HL-60 (cell line): ENCODE data around the gene RANGAP1.
A peak's percentile ranks its signal among the peaks of the same experiment; 100 is the strongest.

Experiments
- DNase-seq, 2 experiments: peaks; one replicate each; pipeline ENCODE4 v3.0.0-alpha.2; 2010 to 2020; ENCODE audit warnings: low read depth in 1 of 2, low spot score in 1 of 2
- H3K27ac ChIP-seq: fragments of 250-450 bp; sonication (Bioruptor Pico); replicated peaks from 2 replicates; pipeline ENCODE4 v1.5.1; 2020; ENCODE audit warnings: mild to moderate bottlenecking, moderate library complexity
- H3K27me3 ChIP-seq: fragments of 250-450 bp; sonication (Bioruptor Pico); 2 replicates; pipeline ENCODE4 v1.5.1; 2021; ENCODE audit warnings: mild to moderate bottlenecking, moderate library complexity; ENCODE audit not compliant: insufficient read depth, poor library complexity, severe bottlenecking
- H3K4me3 ChIP-seq: replicated peaks from 2 replicates; pipeline ENCODE4 v1.5.1; 2011; ENCODE audit warnings: mild to moderate bottlenecking, control low read depth, low read length; ENCODE audit not compliant: insufficient read depth
- GABPA ChIP-seq: IDR thresholded peaks from 2 replicates; pipeline ENCODE4 v1.6.1; 2012; ENCODE audit warnings: low read depth
- POLR2AphosphoS5 ChIP-seq: IDR thresholded peaks from 2 replicates; pipeline ENCODE4 v1.6.1; 2012; ENCODE audit warnings: low read depth
- SPI1 ChIP-seq: IDR thresholded peaks from 2 replicates; pipeline ENCODE4 v1.6.1; 2012; ENCODE audit warnings: low read depth, mild to moderate bottlenecking, borderline replicate concordance
- TF ChIP-seq, protein P1 (sequence below): IDR thresholded peaks from 2 replicates; pipeline ENCODE4 v1.6.1; 2012; ENCODE audit warnings: low read depth; ENCODE audit not compliant: insufficient replicate concordance
- TF ChIP-seq, protein P2 (sequence below): IDR thresholded peaks from one replicate; pipeline ENCODE4 v1.5.1; 2011; ENCODE audit warnings: low read length, control low read depth, inconsistent platforms; ENCODE audit not compliant: insufficient read depth

The RANGAP1 gene

DNA sequence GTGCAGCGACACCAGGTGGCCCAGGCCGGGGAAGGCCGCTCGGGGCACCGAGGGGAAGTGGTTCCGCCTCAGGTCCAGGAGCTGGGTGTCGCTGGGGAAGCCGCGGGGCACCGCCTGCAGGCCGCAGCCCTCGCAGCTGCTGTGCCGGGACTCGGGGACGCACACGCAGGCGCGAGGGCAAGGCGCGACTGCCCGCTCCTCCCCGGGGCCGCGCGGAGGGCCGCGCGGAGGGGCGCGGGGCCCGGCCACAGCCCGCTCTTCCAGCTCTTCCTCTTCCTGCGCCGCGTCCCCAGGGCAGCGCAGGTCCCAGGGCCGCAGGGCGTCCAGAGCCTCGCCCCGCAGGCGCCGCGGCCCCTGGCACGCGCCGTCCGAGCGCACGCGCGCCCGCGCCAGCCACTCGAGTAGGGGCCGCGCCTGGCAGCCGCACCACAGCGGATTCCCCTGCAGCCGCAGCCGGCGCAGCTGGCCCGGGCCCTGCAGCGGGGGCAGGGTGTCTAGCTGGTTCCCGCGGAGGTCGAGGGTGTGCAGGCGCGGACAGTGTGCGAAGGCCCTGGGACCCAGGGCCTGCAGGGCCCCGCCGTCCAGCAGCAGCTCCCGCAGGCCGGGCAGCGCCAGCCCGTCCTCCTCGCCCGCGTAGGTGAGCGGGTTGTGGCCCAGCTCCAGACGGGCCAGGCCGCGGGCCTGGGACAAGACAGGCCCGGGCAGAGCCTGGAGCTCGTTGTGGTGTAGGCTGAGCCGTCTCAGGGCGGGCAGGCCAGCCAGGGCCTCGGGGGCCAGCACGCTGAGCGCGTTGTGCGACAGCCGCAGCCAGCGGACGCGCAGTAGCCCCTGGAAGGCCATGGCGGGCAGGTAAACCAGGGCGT, 48.0 kb downstream of the RANGAP1 start:
- Histone ChIP-seq H3K27me3 (no peaks in the 10 kb centered on the region), H3K4me3 (peak overlapping the region; percentile 43), H3K27ac (no peak overlapping the region)
- DNase-seq, result peak; percentile 83 to 85
- TF ChIP-seq GABPA, result no peak
- TF ChIP-seq, protein P1, sequence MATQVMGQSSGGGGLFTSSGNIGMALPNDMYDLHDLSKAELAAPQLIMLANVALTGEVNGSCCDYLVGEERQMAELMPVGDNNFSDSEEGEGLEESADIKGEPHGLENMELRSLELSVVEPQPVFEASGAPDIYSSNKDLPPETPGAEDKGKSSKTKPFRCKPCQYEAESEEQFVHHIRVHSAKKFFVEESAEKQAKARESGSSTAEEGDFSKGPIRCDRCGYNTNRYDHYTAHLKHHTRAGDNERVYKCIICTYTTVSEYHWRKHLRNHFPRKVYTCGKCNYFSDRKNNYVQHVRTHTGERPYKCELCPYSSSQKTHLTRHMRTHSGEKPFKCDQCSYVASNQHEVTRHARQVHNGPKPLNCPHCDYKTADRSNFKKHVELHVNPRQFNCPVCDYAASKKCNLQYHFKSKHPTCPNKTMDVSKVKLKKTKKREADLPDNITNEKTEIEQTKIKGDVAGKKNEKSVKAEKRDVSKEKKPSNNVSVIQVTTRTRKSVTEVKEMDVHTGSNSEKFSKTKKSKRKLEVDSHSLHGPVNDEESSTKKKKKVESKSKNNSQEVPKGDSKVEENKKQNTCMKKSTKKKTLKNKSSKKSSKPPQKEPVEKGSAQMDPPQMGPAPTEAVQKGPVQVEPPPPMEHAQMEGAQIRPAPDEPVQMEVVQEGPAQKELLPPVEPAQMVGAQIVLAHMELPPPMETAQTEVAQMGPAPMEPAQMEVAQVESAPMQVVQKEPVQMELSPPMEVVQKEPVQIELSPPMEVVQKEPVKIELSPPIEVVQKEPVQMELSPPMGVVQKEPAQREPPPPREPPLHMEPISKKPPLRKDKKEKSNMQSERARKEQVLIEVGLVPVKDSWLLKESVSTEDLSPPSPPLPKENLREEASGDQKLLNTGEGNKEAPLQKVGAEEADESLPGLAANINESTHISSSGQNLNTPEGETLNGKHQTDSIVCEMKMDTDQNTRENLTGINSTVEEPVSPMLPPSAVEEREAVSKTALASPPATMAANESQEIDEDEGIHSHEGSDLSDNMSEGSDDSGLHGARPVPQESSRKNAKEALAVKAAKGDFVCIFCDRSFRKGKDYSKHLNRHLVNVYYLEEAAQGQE, result no peak
- TF ChIP-seq POLR2AphosphoS5, result no peak
- TF ChIP-seq, protein P2, sequence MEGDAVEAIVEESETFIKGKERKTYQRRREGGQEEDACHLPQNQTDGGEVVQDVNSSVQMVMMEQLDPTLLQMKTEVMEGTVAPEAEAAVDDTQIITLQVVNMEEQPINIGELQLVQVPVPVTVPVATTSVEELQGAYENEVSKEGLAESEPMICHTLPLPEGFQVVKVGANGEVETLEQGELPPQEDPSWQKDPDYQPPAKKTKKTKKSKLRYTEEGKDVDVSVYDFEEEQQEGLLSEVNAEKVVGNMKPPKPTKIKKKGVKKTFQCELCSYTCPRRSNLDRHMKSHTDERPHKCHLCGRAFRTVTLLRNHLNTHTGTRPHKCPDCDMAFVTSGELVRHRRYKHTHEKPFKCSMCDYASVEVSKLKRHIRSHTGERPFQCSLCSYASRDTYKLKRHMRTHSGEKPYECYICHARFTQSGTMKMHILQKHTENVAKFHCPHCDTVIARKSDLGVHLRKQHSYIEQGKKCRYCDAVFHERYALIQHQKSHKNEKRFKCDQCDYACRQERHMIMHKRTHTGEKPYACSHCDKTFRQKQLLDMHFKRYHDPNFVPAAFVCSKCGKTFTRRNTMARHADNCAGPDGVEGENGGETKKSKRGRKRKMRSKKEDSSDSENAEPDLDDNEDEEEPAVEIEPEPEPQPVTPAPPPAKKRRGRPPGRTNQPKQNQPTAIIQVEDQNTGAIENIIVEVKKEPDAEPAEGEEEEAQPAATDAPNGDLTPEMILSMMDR, result peak; percentile 51
- TF ChIP-seq SPI1, result peak; percentile 84

DNA sequence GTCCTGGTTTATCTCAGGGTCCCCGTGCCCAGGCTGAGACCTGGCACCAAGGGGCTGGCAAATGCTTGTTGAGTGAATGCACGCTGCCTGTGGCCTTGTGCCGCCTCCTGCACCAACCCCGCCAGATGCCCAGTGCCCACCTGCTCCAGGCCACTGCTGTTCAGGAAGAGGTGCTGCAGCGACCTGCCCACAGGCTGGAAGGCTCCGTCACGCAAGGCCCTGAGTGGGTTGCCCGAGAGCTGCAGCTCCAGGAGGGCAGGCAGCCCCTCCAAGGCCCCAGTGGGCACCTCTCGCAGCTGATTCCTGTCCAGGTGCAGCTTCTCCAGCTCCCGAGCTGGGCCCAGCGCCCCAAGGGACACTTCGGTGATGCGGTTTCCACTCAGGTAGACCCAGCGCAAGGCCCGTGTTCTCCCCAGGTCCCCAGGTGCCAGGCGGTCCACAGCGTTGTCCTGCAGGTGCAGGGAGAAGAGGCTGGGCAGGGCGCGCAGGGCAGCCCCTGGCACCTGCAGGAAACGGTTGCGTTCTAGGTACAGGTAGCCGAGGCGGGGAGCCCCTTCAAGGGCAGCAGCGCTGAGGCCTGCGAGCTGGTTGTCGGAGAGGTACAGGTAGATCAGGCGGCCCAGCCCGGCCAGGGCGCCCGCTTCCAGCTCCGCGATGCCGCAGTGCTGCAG, 48.8 kb downstream of the RANGAP1 start:
- Histone ChIP-seq H3K4me3 (peak overlapping the region; percentile 43), H3K27ac (no peak overlapping the region), H3K27me3 (no peaks in the 10 kb centered on the region)
- TF ChIP-seq SPI1 (no peak), POLR2AphosphoS5 (no peak)
- TF ChIP-seq, protein P2, result no peak
- TF ChIP-seq, protein P1, result no peak
- DNase-seq, result no peak

DNA sequence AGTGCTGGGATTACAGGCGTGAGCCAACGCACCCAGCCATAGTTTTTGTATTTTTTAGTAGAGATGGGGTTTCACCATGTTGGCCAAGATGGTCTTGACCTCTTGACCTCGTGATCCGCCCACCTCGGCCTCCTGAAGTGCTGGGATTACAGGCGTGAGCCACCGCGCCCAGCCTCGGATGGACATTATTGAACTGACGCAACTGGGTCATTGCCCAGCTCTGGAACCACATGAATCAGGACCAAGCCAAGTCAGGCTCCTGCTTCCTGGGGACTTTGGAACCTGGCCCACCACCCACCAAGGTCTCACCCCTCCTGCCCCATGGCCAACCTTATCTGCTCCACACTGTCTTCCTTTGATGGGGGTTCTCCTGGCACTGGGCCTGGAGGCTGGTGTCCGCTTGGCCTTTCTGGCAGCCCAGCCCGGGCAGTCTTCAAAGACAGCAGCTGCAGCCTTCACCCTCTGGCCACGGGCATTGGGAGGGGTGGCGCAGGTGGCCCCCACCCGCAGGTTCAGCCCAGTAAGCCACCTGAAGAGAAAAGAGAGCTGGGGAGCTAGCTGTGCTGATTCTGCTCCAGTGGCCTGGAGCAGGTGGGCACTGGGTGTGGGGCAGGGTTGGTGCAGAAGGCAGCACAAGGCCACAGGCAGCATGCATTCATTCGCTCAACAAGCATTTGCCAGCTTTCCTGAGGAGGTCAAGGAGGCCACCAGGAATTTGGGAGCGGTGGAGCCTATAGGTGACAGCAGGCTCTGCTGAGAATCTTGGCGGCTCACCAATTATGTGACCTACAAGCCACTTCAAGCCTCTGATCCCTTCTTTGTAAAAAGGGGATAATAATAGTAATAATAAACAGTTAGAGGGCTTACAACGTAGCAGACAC, 50.9 kb downstream of the RANGAP1 start:
- Histone ChIP-seq H3K27me3 (no peaks in the 10 kb centered on the region), H3K4me3 (no peak overlapping the region), H3K27ac (no peak overlapping the region)
- TF ChIP-seq POLR2AphosphoS5 (no peak), SPI1 (no peak)
- TF ChIP-seq, protein P1, result no peak
- DNase-seq, result no peak
